ENCODE measurements around the gene POU2F2.

DNA sequence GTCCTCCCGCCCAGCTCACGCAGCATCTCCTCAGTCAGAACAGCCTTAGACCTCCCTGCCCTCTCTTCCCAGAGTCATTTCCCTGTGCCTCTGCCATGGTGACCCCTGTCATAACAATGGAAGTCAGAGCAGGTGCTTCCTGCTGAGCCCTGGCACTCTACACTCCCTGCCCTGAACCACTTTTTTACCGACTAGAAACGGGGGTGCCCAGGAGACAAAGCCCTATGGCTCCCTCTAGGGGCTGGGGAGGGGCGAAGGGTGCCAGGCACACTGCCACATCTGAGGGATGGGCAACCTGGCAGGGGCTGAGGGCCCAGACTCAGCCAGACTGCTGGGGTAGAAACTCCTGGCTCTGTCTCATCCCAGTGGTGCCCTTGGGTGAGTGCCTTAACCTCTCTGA, 39.9 kb downstream of the POU2F2 start:
- TF ChIP-seq, protein P1, sequence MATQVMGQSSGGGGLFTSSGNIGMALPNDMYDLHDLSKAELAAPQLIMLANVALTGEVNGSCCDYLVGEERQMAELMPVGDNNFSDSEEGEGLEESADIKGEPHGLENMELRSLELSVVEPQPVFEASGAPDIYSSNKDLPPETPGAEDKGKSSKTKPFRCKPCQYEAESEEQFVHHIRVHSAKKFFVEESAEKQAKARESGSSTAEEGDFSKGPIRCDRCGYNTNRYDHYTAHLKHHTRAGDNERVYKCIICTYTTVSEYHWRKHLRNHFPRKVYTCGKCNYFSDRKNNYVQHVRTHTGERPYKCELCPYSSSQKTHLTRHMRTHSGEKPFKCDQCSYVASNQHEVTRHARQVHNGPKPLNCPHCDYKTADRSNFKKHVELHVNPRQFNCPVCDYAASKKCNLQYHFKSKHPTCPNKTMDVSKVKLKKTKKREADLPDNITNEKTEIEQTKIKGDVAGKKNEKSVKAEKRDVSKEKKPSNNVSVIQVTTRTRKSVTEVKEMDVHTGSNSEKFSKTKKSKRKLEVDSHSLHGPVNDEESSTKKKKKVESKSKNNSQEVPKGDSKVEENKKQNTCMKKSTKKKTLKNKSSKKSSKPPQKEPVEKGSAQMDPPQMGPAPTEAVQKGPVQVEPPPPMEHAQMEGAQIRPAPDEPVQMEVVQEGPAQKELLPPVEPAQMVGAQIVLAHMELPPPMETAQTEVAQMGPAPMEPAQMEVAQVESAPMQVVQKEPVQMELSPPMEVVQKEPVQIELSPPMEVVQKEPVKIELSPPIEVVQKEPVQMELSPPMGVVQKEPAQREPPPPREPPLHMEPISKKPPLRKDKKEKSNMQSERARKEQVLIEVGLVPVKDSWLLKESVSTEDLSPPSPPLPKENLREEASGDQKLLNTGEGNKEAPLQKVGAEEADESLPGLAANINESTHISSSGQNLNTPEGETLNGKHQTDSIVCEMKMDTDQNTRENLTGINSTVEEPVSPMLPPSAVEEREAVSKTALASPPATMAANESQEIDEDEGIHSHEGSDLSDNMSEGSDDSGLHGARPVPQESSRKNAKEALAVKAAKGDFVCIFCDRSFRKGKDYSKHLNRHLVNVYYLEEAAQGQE (IDR thresholded peaks at IDR 0.05) = no peak
- TF ChIP-seq POLR2A (IDR thresholded peaks at IDR 0.05; ENCODE audit: low read length) (no peak), NPAS2 (CRISPR knock-in tag; IDR thresholded peaks at IDR 0.05; ENCODE audit: borderline replicate concordance) (no peak), RCOR1 (IDR thresholded peaks at IDR 0.05; ENCODE audit: low read depth, low read length) (no peak), RAD21 (conservative IDR thresholded peaks at IDR 0.05 in 1 of 2, IDR thresholded peaks at IDR 0.05 in 1 of 2) (peak; percentile 56 to 82), EP300 (IDR thresholded peaks at IDR 0.05) (no peak), JUNB (IDR thresholded peaks at IDR 0.05) (no peak), RFX5 (IDR thresholded peaks at IDR 0.05) (no peak)
- TF ChIP-seq, protein P2, sequence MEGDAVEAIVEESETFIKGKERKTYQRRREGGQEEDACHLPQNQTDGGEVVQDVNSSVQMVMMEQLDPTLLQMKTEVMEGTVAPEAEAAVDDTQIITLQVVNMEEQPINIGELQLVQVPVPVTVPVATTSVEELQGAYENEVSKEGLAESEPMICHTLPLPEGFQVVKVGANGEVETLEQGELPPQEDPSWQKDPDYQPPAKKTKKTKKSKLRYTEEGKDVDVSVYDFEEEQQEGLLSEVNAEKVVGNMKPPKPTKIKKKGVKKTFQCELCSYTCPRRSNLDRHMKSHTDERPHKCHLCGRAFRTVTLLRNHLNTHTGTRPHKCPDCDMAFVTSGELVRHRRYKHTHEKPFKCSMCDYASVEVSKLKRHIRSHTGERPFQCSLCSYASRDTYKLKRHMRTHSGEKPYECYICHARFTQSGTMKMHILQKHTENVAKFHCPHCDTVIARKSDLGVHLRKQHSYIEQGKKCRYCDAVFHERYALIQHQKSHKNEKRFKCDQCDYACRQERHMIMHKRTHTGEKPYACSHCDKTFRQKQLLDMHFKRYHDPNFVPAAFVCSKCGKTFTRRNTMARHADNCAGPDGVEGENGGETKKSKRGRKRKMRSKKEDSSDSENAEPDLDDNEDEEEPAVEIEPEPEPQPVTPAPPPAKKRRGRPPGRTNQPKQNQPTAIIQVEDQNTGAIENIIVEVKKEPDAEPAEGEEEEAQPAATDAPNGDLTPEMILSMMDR (IDR thresholded peaks at IDR 0.05) = peak; percentile 76
- TF ChIP-seq, protein P3, sequence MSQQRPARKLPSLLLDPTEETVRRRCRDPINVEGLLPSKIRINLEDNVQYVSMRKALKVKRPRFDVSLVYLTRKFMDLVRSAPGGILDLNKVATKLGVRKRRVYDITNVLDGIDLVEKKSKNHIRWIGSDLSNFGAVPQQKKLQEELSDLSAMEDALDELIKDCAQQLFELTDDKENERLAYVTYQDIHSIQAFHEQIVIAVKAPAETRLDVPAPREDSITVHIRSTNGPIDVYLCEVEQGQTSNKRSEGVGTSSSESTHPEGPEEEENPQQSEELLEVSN (IDR thresholded peaks at IDR 0.05; ENCODE audit: borderline replicate concordance, low read depth) = no peak
